ENCODE results near the gene SLAMF9. TPM values are rescaled to one million over a fixed set of nuclear protein-coding genes. Genes with fewer than 3 reads are reported as not detected.

Gene SLAMF9
- total RNA-seq, 2 experiments from 2014 or later, result not detected

DNA sequence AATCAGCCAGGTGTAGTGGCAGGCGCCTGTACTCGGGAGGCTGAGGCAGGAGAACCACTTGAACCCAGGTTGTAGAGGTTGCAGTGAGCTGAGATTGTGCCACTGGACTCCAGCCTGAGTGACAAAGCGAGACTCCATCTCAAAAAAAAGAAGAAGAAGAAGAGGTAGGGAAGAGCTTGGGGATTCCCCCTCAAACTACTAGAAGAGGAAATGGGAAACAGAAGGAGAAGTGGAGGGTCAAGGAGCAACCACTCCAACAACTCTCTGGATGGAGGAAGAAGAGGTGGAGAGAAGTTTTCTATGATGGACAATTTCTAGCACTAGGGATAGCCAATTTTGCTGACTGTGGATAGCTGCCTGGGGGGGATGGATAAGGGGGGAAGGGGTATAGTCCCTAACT lies 14.9 kb upstream of the SLAMF9 start:
- no peak for TF ChIP-seq EZH2phosphoT487 (IDR thresholded peaks at IDR 0.05; ENCODE audit: borderline replicate concordance, low read depth, low read length)
- POLR2A ChIA-PET, result interaction anchor here (0.9 kb wide), 1 partner anchor 16 kb away, joined by 3 read pairs; no protein-coding TSS in a partner anchor
- BruUV-seq (replicated peaks), result no TSS peak
- Histone ChIP-seq H2AFZ (ENCODE audit: low read length) (no peak overlapping the region), H3K9me3 (ENCODE audit: low read length) (no peaks in the 10 kb centered on the region), H3K4me1 (ENCODE audit: insufficient read depth, low read length, poor library complexity, severe bottlenecking) (no peaks in the 10 kb centered on the region), H3K4me2 (ENCODE audit: low read length) (no peak overlapping the region), H4K20me1 (ENCODE audit: insufficient read depth, low read length) (no peaks in the 10 kb centered on the region), H3K79me2 (ENCODE audit: insufficient read depth, low read depth, low read length) (no peaks in the 10 kb centered on the region), H3K4me3 (ENCODE audit: low read depth, low read length, poor library complexity, severe bottlenecking) (no peak overlapping the region), H3K36me3 (ENCODE audit: insufficient read depth, low read length) (no peaks in the 10 kb centered on the region), H3K27ac (ENCODE audit: low read depth, low read length, poor library complexity, severe bottlenecking) (no peak overlapping the region), H3K9me2 (ENCODE audit: insufficient read depth, low read length) (no peaks in the 10 kb centered on the region)
- CTCF ChIA-PET (ENCODE audit: unreplicated experiment), result no interaction called here
- DNase-seq (ENCODE audit: low spot score), result no peak
- intact Hi-C loops (cut with micrococcal nuclease; ENCODE audit: unreplicated experiment), result no loop called here

- no peak overlapping the region for H3K27ac ChIP-seq (ENCODE audit: low read depth, low read length, poor library complexity, severe bottlenecking)
- H3K9me3 ChIP-seq (ENCODE audit: low read length), result no peaks in the 10 kb centered on the region
- ChIA-PET POLR2A (interaction anchor here (0.7 kb wide), 1 partner anchor 9 kb away, joined by 3 read pairs; no protein-coding TSS in a partner anchor), CTCF (ENCODE audit: unreplicated experiment) (no interaction called here)
- H3K79me2 ChIP-seq (ENCODE audit: insufficient read depth, low read depth, low read length), result no peaks in the 10 kb centered on the region
- no peak overlapping the region for H2AFZ ChIP-seq (ENCODE audit: low read length)
- intact Hi-C loops (cut with micrococcal nuclease; ENCODE audit: unreplicated experiment), result no loop called here
- TF ChIP-seq CTCF (conservative IDR thresholded peaks at IDR 0.05; ENCODE audit: low read length) (no peak), EZH2phosphoT487 (IDR thresholded peaks at IDR 0.05; ENCODE audit: borderline replicate concordance, low read depth, low read length) (no peak)
- no peak overlapping the region for H3K4me2 ChIP-seq (ENCODE audit: low read length)
- H3K9me2 ChIP-seq (ENCODE audit: insufficient read depth, low read length), result no peaks in the 10 kb centered on the region
- no peaks in the 10 kb centered on the region for H3K4me1 ChIP-seq (ENCODE audit: insufficient read depth, low read length, poor library complexity, severe bottlenecking)
- no peaks in the 10 kb centered on the region for H3K36me3 ChIP-seq (ENCODE audit: insufficient read depth, low read length)
- no peak for DNase-seq (ENCODE audit: low spot score)
- H4K20me1 ChIP-seq (ENCODE audit: insufficient read depth, low read length), result no peaks in the 10 kb centered on the region
- H3K4me3 ChIP-seq (ENCODE audit: low read depth, low read length, poor library complexity, severe bottlenecking), result no peak overlapping the region
- BruUV-seq (replicated peaks), result no TSS peak
Measured at GRCh38 chr1:159965263-159965662, 11.2 kb upstream of the SLAMF9 start.

GRCh38 chr1:159964144-159964543 lies 10.1 kb upstream of the SLAMF9 start:
- H3K9me2 ChIP-seq (ENCODE audit: insufficient read depth, low read length), result no peaks in the 10 kb centered on the region
- H3K27ac ChIP-seq (ENCODE audit: low read depth, low read length, poor library complexity, severe bottlenecking), result no peak overlapping the region
- BruUV-seq (replicated peaks), result no TSS peak
- no peak overlapping the region for H2AFZ ChIP-seq (ENCODE audit: low read length)
- CTCF ChIA-PET (ENCODE audit: unreplicated experiment), result no interaction called here
- DNase-seq (ENCODE audit: low spot score), result no peak
- no peaks in the 10 kb centered on the region for H3K9me3 ChIP-seq (ENCODE audit: low read length)
- no peaks in the 10 kb centered on the region for H3K36me3 ChIP-seq (ENCODE audit: insufficient read depth, low read length)
- no peaks in the 10 kb centered on the region for H4K20me1 ChIP-seq (ENCODE audit: insufficient read depth, low read length)
- no peaks in the 10 kb centered on the region for H3K4me1 ChIP-seq (ENCODE audit: insufficient read depth, low read length, poor library complexity, severe bottlenecking)
- intact Hi-C loops (cut with micrococcal nuclease; ENCODE audit: unreplicated experiment), result no loop called here
- no peak overlapping the region for H3K4me3 ChIP-seq (ENCODE audit: low read depth, low read length, poor library complexity, severe bottlenecking)
- H3K79me2 ChIP-seq (ENCODE audit: insufficient read depth, low read depth, low read length), result no peaks in the 10 kb centered on the region
- TF ChIP-seq CTCF (conservative IDR thresholded peaks at IDR 0.05; ENCODE audit: low read length) (no peak), EZH2phosphoT487 (IDR thresholded peaks at IDR 0.05; ENCODE audit: borderline replicate concordance, low read depth, low read length) (no peak)
- POLR2A ChIA-PET, result interaction anchor here (0.7 kb wide), 1 partner anchor 1897 kb away, joined by 3 read pairs; no protein-coding TSS in a partner anchor
- H3K4me2 ChIP-seq (ENCODE audit: low read length), result no peak overlapping the region

Data from OCI-LY7 (cell line).